ENCODE results near the gene SHANK3.
"Not testable (repeated sequence)": the region's sequence is repeated elsewhere in the genome, so short reads cannot be mapped to it uniquely, and the experiment has no call there.

SHANK3 gene

GRCh38 chr22:50633086-50633485 is 39.5 kb upstream of the SHANK3 start:
- no peak overlapping the region for H3K4me3 ChIP-seq (ENCODE audit: extremely low read depth, insufficient read depth, low read length, poor library complexity, severe bottlenecking)
- WGBS, 2 experiments (ENCODE audit: insufficient coverage in 2 of 2): 98% methylated on average over 4 of the region's 5 CpGs
- H3K36me3 ChIP-seq (ENCODE audit: control insufficient read depth, insufficient read depth, low read length): no peaks in the 10 kb centered on the region
- peaks cover 5% of the 10 kb centered on the region for H3K4me1 ChIP-seq (ENCODE audit: control insufficient read depth, insufficient read depth, low read length, poor library complexity, severe bottlenecking)
- H3K27ac ChIP-seq (ENCODE audit: low read depth, low read length, severe bottlenecking): no peak overlapping the region
- H3K9me3 ChIP-seq (ENCODE audit: control insufficient read depth, low read length): no peaks in the 10 kb centered on the region

GRCh38 chr22:50633771-50634170 is 38.9 kb upstream of the SHANK3 start:
- 88 to 95% methylated on average over 9 to 11 of the region's 11 CpGs for WGBS, 2 experiments (ENCODE audit: insufficient coverage in 2 of 2)

GRCh38 chr22:50635591-50635990 is 37.0 kb upstream of the SHANK3 start:
- Histone ChIP-seq H3K27ac (ENCODE audit: low read depth, low read length, severe bottlenecking) (no peak overlapping the region), H3K4me1 (ENCODE audit: control insufficient read depth, insufficient read depth, low read length, poor library complexity, severe bottlenecking) (no peaks in the 10 kb centered on the region), H3K9me3 (ENCODE audit: control insufficient read depth, low read length) (no peaks in the 10 kb centered on the region), H3K36me3 (ENCODE audit: control insufficient read depth, insufficient read depth, low read length) (no peaks in the 10 kb centered on the region), H3K4me3 (ENCODE audit: extremely low read depth, insufficient read depth, low read length, poor library complexity, severe bottlenecking) (no peak overlapping the region)
- WGBS, 2 experiments (ENCODE audit: insufficient coverage in 2 of 2): 89 to 92% methylated on average over 8 to 10 of the region's 11 CpGs

More at GRCh38 chr22:50633771-50634170, 38.9 kb upstream of the SHANK3 start:
- Histone ChIP-seq H3K9me3 (ENCODE audit: control insufficient read depth, low read length) (no peaks in the 10 kb centered on the region), H3K27ac (ENCODE audit: low read depth, low read length, severe bottlenecking) (no peak overlapping the region), H3K36me3 (ENCODE audit: control insufficient read depth, insufficient read depth, low read length) (no peaks in the 10 kb centered on the region), H3K4me1 (ENCODE audit: control insufficient read depth, insufficient read depth, low read length, poor library complexity, severe bottlenecking) (peaks cover 1% of the 10 kb centered on the region), H3K4me3 (ENCODE audit: extremely low read depth, insufficient read depth, low read length, poor library complexity, severe bottlenecking) (no peak overlapping the region)

- 93 to 97% methylated on average over 8 to 10 of the region's 12 CpGs for WGBS, 2 experiments (ENCODE audit: insufficient coverage in 2 of 2)
- H3K4me3 ChIP-seq (ENCODE audit: extremely low read depth, insufficient read depth, low read length, poor library complexity, severe bottlenecking); H3K27ac ChIP-seq (ENCODE audit: low read depth, low read length, severe bottlenecking); H3K36me3 ChIP-seq (ENCODE audit: control insufficient read depth, insufficient read depth, low read length); H3K9me3 ChIP-seq (ENCODE audit: control insufficient read depth, low read length): not testable (repeated sequence)
- H3K4me1 ChIP-seq (ENCODE audit: control insufficient read depth, insufficient read depth, low read length, poor library complexity, severe bottlenecking): peaks cover 12% of the 10 kb centered on the region
These were observed 32.3 kb upstream of the SHANK3 start for GRCh38 chr22:50640296-50640695.

GRCh38 chr22:50640857-50641647 is 31.6 kb upstream of the SHANK3 start:
- WGBS, 2 experiments (ENCODE audit: insufficient coverage in 2 of 2): 89% methylated on average over 10 to 12 of the region's 15 CpGs
- no peak overlapping the region for H3K4me3 ChIP-seq (ENCODE audit: extremely low read depth, insufficient read depth, low read length, poor library complexity, severe bottlenecking)
- H3K9me3 ChIP-seq (ENCODE audit: control insufficient read depth, low read length): peaks cover 7% of the 10 kb centered on the region
- H3K4me1 ChIP-seq (ENCODE audit: control insufficient read depth, insufficient read depth, low read length, poor library complexity, severe bottlenecking): peaks cover 12% of the 10 kb centered on the region
- H3K36me3 ChIP-seq (ENCODE audit: control insufficient read depth, insufficient read depth, low read length): no peaks in the 10 kb centered on the region
- no peak overlapping the region for H3K27ac ChIP-seq (ENCODE audit: low read depth, low read length, severe bottlenecking)

GRCh38 chr22:50641696-50642607 is 30.7 kb upstream of the SHANK3 start:
- Histone ChIP-seq H3K27ac (ENCODE audit: low read depth, low read length, severe bottlenecking) (peak overlapping the region; percentile 46), H3K4me3 (ENCODE audit: extremely low read depth, insufficient read depth, low read length, poor library complexity, severe bottlenecking) (no peak overlapping the region), H3K4me1 (ENCODE audit: control insufficient read depth, insufficient read depth, low read length, poor library complexity, severe bottlenecking) (peaks cover 12% of the 10 kb centered on the region), H3K9me3 (ENCODE audit: control insufficient read depth, low read length) (peaks cover 9% of the 10 kb centered on the region), H3K36me3 (ENCODE audit: control insufficient read depth, insufficient read depth, low read length) (no peaks in the 10 kb centered on the region)
- WGBS, 2 experiments (ENCODE audit: insufficient coverage in 2 of 2): 19 to 40% methylated on average over 9 to 16 of the region's 17 CpGs

GRCh38 chr22:50643021-50643820 is 29.4 kb upstream of the SHANK3 start:
- not testable (repeated sequence) for H3K27ac ChIP-seq (ENCODE audit: low read depth, low read length, severe bottlenecking); H3K36me3 ChIP-seq (ENCODE audit: control insufficient read depth, insufficient read depth, low read length); H3K4me3 ChIP-seq (ENCODE audit: extremely low read depth, insufficient read depth, low read length, poor library complexity, severe bottlenecking); H3K9me3 ChIP-seq (ENCODE audit: control insufficient read depth, low read length)
- WGBS, 2 experiments (ENCODE audit: insufficient coverage in 2 of 2): 94 to 95% methylated on average over 17 of the region's 17 CpGs
- peaks cover 12% of the 10 kb centered on the region for H3K4me1 ChIP-seq (ENCODE audit: control insufficient read depth, insufficient read depth, low read length, poor library complexity, severe bottlenecking)

- 61 to 74% methylated on average over 2 to 3 of the region's 3 CpGs for WGBS, 2 experiments (ENCODE audit: insufficient coverage in 2 of 2)
- H3K36me3 ChIP-seq (ENCODE audit: control insufficient read depth, insufficient read depth, low read length): not testable (repeated sequence)
- peaks cover 12% of the 10 kb centered on the region for H3K4me1 ChIP-seq (ENCODE audit: control insufficient read depth, insufficient read depth, low read length, poor library complexity, severe bottlenecking)
These were observed 28.9 kb upstream of the SHANK3 start for GRCh38 chr22:50643821-50644101.

GRCh38 chr22:50653256-50653655 is 19.4 kb upstream of the SHANK3 start:
- Histone ChIP-seq H3K4me3 (ENCODE audit: extremely low read depth, insufficient read depth, low read length, poor library complexity, severe bottlenecking) (no peak overlapping the region), H3K4me1 (ENCODE audit: control insufficient read depth, insufficient read depth, low read length, poor library complexity, severe bottlenecking) (peaks cover 14% of the 10 kb centered on the region), H3K36me3 (ENCODE audit: control insufficient read depth, insufficient read depth, low read length) (no peaks in the 10 kb centered on the region), H3K9me3 (ENCODE audit: control insufficient read depth, low read length) (peaks cover 14% of the 10 kb centered on the region), H3K27ac (ENCODE audit: low read depth, low read length, severe bottlenecking) (no peak overlapping the region)
- WGBS, 2 experiments (ENCODE audit: insufficient coverage in 2 of 2): 95 to 96% methylated on average over 8 to 9 of the region's 10 CpGs

More at GRCh38 chr22:50643821-50644101, 28.9 kb upstream of the SHANK3 start:
- not testable (repeated sequence) for H3K27ac ChIP-seq (ENCODE audit: low read depth, low read length, severe bottlenecking); H3K4me3 ChIP-seq (ENCODE audit: extremely low read depth, insufficient read depth, low read length, poor library complexity, severe bottlenecking); H3K9me3 ChIP-seq (ENCODE audit: control insufficient read depth, low read length)

- H3K4me3 ChIP-seq (ENCODE audit: extremely low read depth, insufficient read depth, low read length, poor library complexity, severe bottlenecking); H3K27ac ChIP-seq (ENCODE audit: low read depth, low read length, severe bottlenecking); H3K36me3 ChIP-seq (ENCODE audit: control insufficient read depth, insufficient read depth, low read length): not testable (repeated sequence)
- 88 to 91% methylated on average over 5 to 6 of the region's 6 CpGs for WGBS, 2 experiments (ENCODE audit: insufficient coverage in 2 of 2)
- H3K9me3 ChIP-seq (ENCODE audit: control insufficient read depth, low read length): peaks cover 11% of the 10 kb centered on the region
- H3K4me1 ChIP-seq (ENCODE audit: control insufficient read depth, insufficient read depth, low read length, poor library complexity, severe bottlenecking): peaks cover 14% of the 10 kb centered on the region
These were observed 18.0 kb upstream of the SHANK3 start for GRCh38 chr22:50654664-50655063.

Measured in mesodermal cell (in vitro differentiated cells).